ENCODE measurements around the gene RABEPK.
"Not testable (repeated sequence)": the region's sequence is repeated elsewhere in the genome, so short reads cannot be mapped to it uniquely, and the experiment has no call there.

- TF ChIP-seq CTCF (IDR thresholded peaks at IDR 0.05; ENCODE audit: insufficient read depth, low read depth, low read length); EZH2 (IDR thresholded peaks at IDR 0.05; ENCODE audit: insufficient read depth, low read length): not testable (repeated sequence)
These were observed 24.5 kb downstream of the RABEPK start for GRCh38 chr9:125224858-125225257.
